Skeletal muscle satellite cell (primary cell): ENCODE results near the gene IGFBP5.
A peak's percentile ranks its signal among the peaks of the same experiment; 100 is the strongest.

Experiments used
- H3K27me3 ChIP-seq: 2 replicates; pipeline ENCODE4 v1.7.0; 2013; ENCODE audit warnings: low read length; ENCODE audit not compliant: control insufficient read depth, insufficient read depth
- H3K36me3 ChIP-seq: 2 replicates; pipeline ENCODE4 v1.7.0; 2013; ENCODE audit warnings: mild to moderate bottlenecking, control low read depth, low read length; ENCODE audit not compliant: insufficient read depth
- H3K4me1 ChIP-seq: 2 replicates; pipeline ENCODE4 v1.7.0; 2013; ENCODE audit warnings: low read length; ENCODE audit not compliant: control insufficient read depth, insufficient read depth
- H3K4me2 ChIP-seq: 2 replicates; pipeline ENCODE4 v1.7.0; 2013; ENCODE audit warnings: mild to moderate bottlenecking, low read length
- H3K4me3 ChIP-seq: 2 replicates; pipeline ENCODE4 v1.7.0; 2013; ENCODE audit warnings: low read length
- H3K9ac ChIP-seq: 2 replicates; pipeline ENCODE4 v1.7.0; 2013; ENCODE audit warnings: mild to moderate bottlenecking, low read depth, low read length, moderate library complexity
- H3K9me3 ChIP-seq: replicated peaks from 2 replicates; pipeline ENCODE4 v1.7.0; 2013; ENCODE audit warnings: mild to moderate bottlenecking, control low read depth, low read length

Gene IGFBP5

DNA sequence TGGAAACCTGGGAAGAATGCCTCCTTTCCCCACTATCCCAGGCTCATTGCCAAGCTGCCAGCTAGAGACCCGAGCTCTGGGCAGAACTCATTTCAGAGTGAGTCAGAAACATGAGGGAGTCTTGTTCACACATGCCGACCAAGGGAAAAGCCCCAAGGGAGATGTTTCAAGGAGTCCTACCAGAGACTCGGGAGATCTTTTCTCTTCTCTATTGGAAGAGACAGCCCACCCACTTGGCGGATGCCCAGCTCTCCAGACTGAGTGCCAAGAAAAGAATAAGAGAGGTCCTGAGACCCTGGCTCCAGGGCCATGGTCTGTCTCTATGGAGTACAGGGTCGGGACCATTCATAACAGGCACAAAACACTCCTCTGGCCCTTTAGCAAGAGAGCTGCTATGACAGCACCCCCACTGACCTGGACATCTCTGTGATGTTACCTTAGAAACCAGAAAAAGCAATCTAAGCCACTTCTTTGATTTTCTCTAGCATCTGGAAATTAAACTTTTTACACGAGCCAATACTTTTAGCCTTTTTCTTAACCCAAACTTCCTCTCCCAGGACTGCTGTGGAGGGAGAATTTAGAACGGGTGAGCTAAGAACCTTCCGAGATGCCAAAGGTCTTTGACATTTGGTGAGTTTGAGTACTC, 18.5 kb upstream of the IGFBP5 start:
- Histone ChIP-seq H3K9me3 (no peaks in the 10 kb centered on the region), H3K36me3 (no peaks in the 10 kb centered on the region), H3K27me3 (peaks cover 7% of the 10 kb centered on the region), H3K4me2 (peak overlapping the region; percentile 47), H3K4me3 (no peak overlapping the region), H3K9ac (no peak overlapping the region), H3K4me1 (peaks cover 18% of the 10 kb centered on the region)

DNA sequence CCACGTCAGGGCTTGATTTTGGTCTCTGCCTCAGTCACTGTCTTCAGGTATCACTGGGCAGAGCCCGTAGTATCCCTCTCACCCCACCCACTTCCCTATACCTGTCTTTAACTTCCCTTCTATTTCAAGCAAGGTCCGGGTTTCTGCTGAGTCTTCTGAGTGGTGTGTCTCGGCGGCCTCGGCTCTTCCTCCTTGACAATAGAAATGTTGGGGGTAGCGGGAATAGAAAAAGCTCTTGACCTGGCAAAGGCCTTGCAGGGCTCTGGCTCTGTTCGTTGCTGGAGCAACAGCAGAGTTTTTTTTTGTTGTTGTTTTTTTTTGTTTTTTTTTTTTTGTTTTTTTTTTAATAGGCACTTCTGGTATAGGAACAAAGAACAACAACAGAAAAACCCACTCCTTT, 16.0 kb upstream of the IGFBP5 start:
- no peak overlapping the region for H3K9ac ChIP-seq
- H3K4me2 ChIP-seq: peak overlapping the region; percentile 19
- peaks cover 18% of the 10 kb centered on the region for H3K4me1 ChIP-seq
- no peaks in the 10 kb centered on the region for H3K27me3 ChIP-seq
- H3K36me3 ChIP-seq: no peaks in the 10 kb centered on the region
- H3K4me3 ChIP-seq: no peak overlapping the region
- no peaks in the 10 kb centered on the region for H3K9me3 ChIP-seq

DNA sequence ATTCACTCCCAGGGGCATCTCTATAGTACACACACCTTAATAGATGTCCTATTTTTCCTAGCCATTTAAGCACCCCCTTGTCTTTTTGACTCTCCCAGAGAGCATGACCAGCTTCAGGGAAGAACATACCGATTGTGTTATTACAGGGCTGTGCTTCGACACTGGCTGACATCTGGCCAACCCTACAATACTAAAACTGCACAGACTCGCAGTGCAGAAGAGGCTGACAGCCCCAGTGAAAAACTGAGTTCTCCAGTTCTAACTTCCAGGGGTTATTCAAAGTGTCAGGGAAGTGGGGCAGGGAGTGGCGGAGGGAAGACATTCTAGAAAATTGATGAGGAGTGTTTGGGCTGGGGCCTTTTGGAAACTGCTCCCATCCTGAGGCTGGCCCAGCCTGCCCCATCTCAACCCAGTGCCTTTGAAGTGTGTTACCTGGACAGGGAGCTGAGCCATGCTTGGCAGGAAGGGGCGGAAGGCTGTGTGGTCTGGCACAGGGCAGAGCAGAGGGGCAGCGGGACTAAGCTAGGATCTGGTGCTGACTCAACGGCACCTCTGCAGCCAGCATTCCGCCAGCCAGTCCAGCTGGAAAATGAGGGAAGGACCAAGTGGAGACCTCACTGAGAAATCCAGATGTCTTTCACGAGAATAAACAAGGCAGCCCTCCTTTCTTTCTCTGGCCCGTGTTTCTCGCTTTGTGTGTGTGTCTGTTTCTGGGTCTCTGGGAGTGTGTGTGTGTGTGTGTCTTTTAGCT, 15.4 kb upstream of the IGFBP5 start:
- H3K9ac ChIP-seq: no peak overlapping the region
- H3K36me3 ChIP-seq: no peaks in the 10 kb centered on the region
- H3K27me3 ChIP-seq: no peaks in the 10 kb centered on the region
- H3K4me1 ChIP-seq: peaks cover 18% of the 10 kb centered on the region
- peak overlapping the region; percentile 19 for H3K4me2 ChIP-seq
- no peak overlapping the region for H3K4me3 ChIP-seq
- no peaks in the 10 kb centered on the region for H3K9me3 ChIP-seq

DNA sequence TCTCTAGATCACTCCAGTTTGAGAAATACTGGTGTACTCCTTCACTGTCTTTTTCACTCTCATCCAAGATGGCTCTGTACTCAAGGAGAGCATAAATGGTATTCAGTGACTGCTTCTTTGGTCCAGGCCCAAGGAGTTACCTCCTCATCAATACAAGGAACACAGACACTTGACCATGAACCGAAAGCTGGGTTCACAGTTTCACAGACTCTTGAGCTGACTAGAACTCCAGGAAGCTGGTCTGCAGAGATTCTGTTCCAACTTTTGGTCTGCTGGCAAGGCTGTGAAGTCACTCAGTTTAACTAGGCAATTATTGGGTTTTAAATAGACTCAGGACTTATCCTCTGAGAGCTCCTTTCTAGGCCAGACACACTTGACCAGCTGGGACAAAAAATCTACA, 7.4 kb upstream of the IGFBP5 start:
- H3K9me3 ChIP-seq: no peaks in the 10 kb centered on the region
- H3K27me3 ChIP-seq: peaks cover 20% of the 10 kb centered on the region
- no peaks in the 10 kb centered on the region for H3K4me1 ChIP-seq
- no peak overlapping the region for H3K9ac ChIP-seq
- H3K4me2 ChIP-seq: no peak overlapping the region
- H3K4me3 ChIP-seq: no peak overlapping the region
- no peaks in the 10 kb centered on the region for H3K36me3 ChIP-seq

DNA sequence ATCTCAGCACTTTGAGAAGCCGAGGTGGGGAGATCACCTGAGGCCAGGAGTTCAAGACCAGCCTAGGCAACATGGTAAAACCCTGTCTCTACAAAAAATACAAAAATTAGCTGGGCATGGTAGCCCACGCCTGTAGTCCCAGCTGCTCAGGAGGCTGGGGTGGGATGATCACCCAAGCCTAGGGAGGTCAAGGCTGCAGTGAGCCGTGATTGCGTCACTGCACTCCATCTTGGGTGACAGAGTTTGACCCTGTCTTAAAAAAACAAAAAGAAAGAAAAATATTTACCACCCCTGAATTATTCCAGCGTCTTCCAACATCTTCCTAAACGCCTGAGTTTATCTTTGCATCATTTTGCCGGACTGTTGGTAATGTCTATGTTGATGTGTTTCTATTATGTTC, 6.2 kb upstream of the IGFBP5 start:
- no peaks in the 10 kb centered on the region for H3K9me3 ChIP-seq
- no peak overlapping the region for H3K9ac ChIP-seq
- H3K4me2 ChIP-seq: no peak overlapping the region
- H3K4me3 ChIP-seq: no peak overlapping the region
- H3K27me3 ChIP-seq: peaks cover 26% of the 10 kb centered on the region
- H3K4me1 ChIP-seq: no peaks in the 10 kb centered on the region
- H3K36me3 ChIP-seq: no peaks in the 10 kb centered on the region

DNA sequence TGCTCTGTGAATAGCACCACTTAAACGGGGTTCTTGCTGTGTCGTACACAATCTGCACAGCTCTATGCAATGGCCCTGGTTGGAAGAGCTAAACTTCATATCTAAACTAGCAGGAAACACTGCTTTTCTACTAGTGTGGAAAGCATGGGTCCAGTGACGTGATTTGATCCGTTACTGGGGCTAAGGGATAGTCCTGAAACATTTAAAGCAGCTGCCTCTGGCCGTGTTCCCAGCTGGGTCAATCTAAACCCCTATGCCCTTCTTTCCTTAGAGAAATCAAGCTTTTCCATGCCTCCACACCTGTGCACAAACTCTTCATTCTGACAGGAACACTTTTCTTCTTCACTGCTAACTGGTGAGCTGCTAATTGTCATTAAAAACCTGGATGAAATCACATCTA, 5.4 kb upstream of the IGFBP5 start:
- no peak overlapping the region for H3K4me2 ChIP-seq
- peaks cover 27% of the 10 kb centered on the region for H3K27me3 ChIP-seq
- H3K9me3 ChIP-seq: no peaks in the 10 kb centered on the region
- no peaks in the 10 kb centered on the region for H3K36me3 ChIP-seq
- no peak overlapping the region for H3K9ac ChIP-seq
- H3K4me1 ChIP-seq: no peaks in the 10 kb centered on the region
- H3K4me3 ChIP-seq: no peak overlapping the region

DNA sequence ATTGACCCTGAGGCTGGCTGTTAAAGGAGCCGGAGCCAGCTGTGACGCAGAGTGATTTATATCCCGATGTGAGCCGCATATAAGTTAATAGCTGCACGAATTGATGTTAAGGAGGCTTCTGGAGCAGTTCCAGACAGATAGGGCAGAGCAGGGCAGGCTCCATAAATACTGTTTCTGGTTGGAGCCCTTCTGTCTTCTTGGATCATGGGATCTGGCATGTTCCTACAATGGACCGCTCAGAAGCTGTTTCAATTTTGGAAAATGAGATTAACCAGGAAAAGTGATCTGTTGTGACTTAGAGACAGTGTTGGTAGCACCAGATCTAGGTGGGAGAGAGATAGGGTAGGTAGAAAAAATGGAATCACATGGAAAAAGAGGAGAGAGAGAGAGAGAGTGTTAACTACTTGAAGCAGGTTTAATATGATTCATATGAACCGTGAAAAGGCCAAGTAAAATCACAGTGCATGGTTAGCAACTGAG, 4.8 kb upstream of the IGFBP5 start:
- Histone ChIP-seq H3K4me3 (no peak overlapping the region), H3K36me3 (no peaks in the 10 kb centered on the region), H3K9ac (no peak overlapping the region), H3K27me3 (peaks cover 33% of the 10 kb centered on the region), H3K9me3 (no peaks in the 10 kb centered on the region), H3K4me2 (no peak overlapping the region), H3K4me1 (peaks cover 6% of the 10 kb centered on the region)

DNA sequence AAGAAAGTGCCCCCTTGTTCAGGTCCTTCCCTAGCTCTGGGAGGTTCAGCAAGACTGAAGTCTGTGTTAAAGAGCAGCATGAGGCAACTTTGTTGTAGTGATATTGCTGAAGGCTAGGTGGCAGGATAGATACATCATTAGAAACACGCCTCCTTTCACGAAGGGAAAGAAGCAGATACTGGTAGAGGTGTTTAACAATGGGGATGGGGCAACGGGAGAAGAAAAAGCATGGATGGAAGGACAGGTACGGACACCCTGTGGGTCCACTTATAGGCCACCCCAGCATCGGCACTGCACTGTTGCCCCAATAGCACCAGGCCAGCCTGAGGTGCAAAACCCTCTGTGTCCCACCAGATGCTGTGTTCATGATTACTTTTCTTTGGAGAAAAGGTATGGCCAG, 3.5 kb upstream of the IGFBP5 start:
- no peak overlapping the region for H3K4me2 ChIP-seq
- H3K9ac ChIP-seq: no peak overlapping the region
- peaks cover 46% of the 10 kb centered on the region for H3K27me3 ChIP-seq
- H3K4me1 ChIP-seq: peaks cover 18% of the 10 kb centered on the region
- no peaks in the 10 kb centered on the region for H3K36me3 ChIP-seq
- H3K4me3 ChIP-seq: no peak overlapping the region
- H3K9me3 ChIP-seq: no peaks in the 10 kb centered on the region

DNA sequence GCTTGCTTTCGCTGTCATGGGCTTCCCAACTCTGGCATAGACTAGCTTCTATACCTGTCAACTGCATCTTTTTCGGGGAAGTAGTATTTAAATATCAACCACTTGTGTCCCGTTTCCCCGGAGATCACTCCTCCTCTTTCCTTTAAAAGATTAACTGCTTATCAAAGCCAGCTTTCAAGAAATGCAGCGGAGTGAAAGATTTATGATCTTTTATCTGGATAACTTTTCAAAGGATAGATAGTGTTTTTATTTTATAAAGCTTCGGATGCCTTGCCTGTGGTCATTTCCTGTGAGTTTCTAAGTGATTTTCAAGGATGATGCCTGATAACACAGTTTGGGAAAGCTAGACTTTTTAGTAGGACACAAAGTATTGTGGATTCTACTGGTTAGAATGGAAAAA, 2.9 kb upstream of the IGFBP5 start:
- Histone ChIP-seq H3K4me2 (no peak overlapping the region), H3K4me3 (no peak overlapping the region), H3K9ac (no peak overlapping the region), H3K27me3 (peaks cover 49% of the 10 kb centered on the region), H3K9me3 (no peaks in the 10 kb centered on the region), H3K36me3 (no peaks in the 10 kb centered on the region), H3K4me1 (peaks cover 24% of the 10 kb centered on the region)

DNA sequence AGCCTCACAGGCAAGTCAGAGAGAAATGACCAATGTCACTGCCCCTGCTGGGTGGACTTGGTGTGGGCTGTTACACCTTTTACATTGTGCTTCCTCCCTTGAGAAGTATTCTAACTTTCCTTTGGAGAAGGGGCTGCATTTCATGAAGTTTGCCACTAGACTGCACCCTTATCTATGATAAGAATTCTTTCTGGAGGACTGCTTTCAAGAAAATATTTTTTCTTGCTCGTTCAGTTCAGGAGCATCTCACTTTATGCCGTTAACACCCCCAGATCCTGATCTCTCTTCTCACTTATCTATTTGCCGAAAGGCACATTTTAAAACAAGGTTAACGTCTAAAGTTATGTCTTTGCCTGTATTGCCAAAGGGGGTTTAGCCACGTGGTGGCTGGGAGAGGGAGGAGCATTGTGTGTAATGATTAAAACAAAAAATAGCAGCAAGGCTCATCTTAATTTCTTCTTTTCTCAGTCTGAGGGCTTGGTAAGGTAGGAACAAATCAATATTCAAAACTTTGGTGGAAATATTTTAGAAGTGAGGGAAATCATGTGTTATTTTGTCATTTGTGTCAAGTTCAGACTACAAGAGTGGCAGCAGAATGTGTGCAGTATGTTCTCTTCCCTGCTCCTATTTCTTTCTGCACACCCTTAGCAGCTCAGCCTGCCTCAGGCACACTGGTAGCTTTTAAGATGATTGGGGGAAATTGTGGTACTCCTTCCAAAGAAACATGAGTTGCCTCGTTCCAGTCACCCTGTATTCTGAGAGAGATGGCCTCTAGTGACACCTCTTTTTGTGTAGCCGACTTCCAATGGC, 1.6 kb upstream of the IGFBP5 start:
- H3K27me3 ChIP-seq: peaks cover 59% of the 10 kb centered on the region
- H3K4me1 ChIP-seq: peaks cover 34% of the 10 kb centered on the region
- H3K4me3 ChIP-seq: no peak overlapping the region
- H3K9me3 ChIP-seq: no peaks in the 10 kb centered on the region
- peak overlapping the region; percentile 44 for H3K4me2 ChIP-seq
- no peak overlapping the region for H3K9ac ChIP-seq
- H3K36me3 ChIP-seq: no peaks in the 10 kb centered on the region

DNA sequence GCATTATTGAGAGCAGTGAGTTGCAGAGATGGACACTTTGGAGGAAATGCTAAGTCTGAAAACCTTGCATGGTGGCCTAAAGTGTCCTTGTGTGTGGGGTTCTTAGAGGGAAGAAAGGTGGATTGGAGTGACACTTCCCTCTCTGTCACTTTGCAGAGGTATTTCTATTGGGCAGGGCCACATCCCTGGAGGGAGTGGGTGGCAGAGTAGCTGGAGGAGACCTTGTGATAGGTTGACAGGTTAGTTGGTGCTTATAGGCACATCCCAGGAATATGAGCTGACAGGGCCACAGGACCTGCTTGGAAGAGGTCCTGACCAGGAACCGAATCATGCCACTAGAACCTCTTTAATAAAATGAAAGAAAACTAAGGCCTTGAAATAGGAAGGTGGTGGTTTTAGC, 972 bp upstream of the IGFBP5 start:
- peaks cover 38% of the 10 kb centered on the region for H3K4me1 ChIP-seq
- no peaks in the 10 kb centered on the region for H3K36me3 ChIP-seq
- no peak overlapping the region for H3K4me3 ChIP-seq
- H3K9me3 ChIP-seq: no peaks in the 10 kb centered on the region
- H3K9ac ChIP-seq: no peak overlapping the region
- H3K4me2 ChIP-seq: no peak overlapping the region
- peaks cover 63% of the 10 kb centered on the region for H3K27me3 ChIP-seq
